Left renal cortex interstitium (tissue), 4 donors: Measurements from ENCODE around the gene MYO18B. TPM values are rescaled to one million over a fixed set of nuclear protein-coding genes. Genes with fewer than 3 reads are reported as not detected.

Experiments
- DNase-seq, 4 donors: peaks; one replicate each; pipeline ENCODE4 v3.0.0-alpha.2; 2013; ENCODE audit warnings: low read depth in 4 of 4, low spot score in 2 of 4, missing footprints in 1 of 4
- polyA plus RNA-seq, 4 donors: library from polyadenylated mRNA; unstranded; fragments of 120-200 nt; gene quantifications; one replicate each; pipeline ENCODE4 v1.2.1, GENCODE V29; 2013; ENCODE audit not compliant: insufficient read length in 4 of 4

The MYO18B gene
- polyA plus RNA-seq, 4 donors: 0.03 to 0.25 (median 0.08) TPM

- no peak for DNase-seq
Measured at GRCh38 chr22:25766418-25766817, 24.4 kb downstream of the MYO18B start.

- no peak for DNase-seq
Measured at GRCh38 chr22:25770333-25770732, 28.3 kb downstream of the MYO18B start.

GRCh38 chr22:25772288-25772687 is 30.3 kb downstream of the MYO18B start:
- DNase-seq: no peak

- DNase-seq: no peak
Measured at GRCh38 chr22:25774575-25775026, 32.6 kb downstream of the MYO18B start.

GRCh38 chr22:25775531-25775930 is 33.5 kb downstream of the MYO18B start:
- no peak for DNase-seq

GRCh38 chr22:25777411-25777810 is 35.4 kb downstream of the MYO18B start:
- no peak for DNase-seq

- DNase-seq: no peak
Measured at GRCh38 chr22:25777870-25778269, 35.9 kb downstream of the MYO18B start.

- DNase-seq: no peak
Measured at GRCh38 chr22:25779426-25779825, 37.4 kb downstream of the MYO18B start.

- DNase-seq: no peak
Measured at GRCh38 chr22:25779890-25780289, 37.9 kb downstream of the MYO18B start.

GRCh38 chr22:25780673-25781072 is 38.7 kb downstream of the MYO18B start:
- DNase-seq: no peak

GRCh38 chr22:25781801-25782200 is 39.8 kb downstream of the MYO18B start:
- no peak for DNase-seq

- DNase-seq: no peak
Measured at GRCh38 chr22:25782831-25783230, 40.8 kb downstream of the MYO18B start.

- no peak for DNase-seq
Measured at GRCh38 chr22:25783856-25784255, 41.9 kb downstream of the MYO18B start.

GRCh38 chr22:25786165-25786564 is 44.2 kb downstream of the MYO18B start:
- no peak for DNase-seq

GRCh38 chr22:25791556-25791955 is 49.6 kb downstream of the MYO18B start:
- no peak for DNase-seq

- no peak for DNase-seq
Measured at GRCh38 chr22:25795478-25795877, 53.5 kb downstream of the MYO18B start.

- DNase-seq: peak in 1 of 4 donors; percentile 39
Measured at GRCh38 chr22:25797498-25798290, 55.7 kb downstream of the MYO18B start.

GRCh38 chr22:25800766-25801165 is 58.8 kb downstream of the MYO18B start:
- DNase-seq: no peak

- no peak for DNase-seq
Measured at GRCh38 chr22:25802018-25802417, 60.0 kb downstream of the MYO18B start.

- no peak for DNase-seq
Measured at GRCh38 chr22:25804676-25805075, 62.7 kb downstream of the MYO18B start.

GRCh38 chr22:25806579-25806978 is 64.6 kb downstream of the MYO18B start:
- no peak for DNase-seq

- no peak for DNase-seq
Measured at GRCh38 chr22:25814685-25815084, 72.7 kb downstream of the MYO18B start.

GRCh38 chr22:25815561-25815960 is 73.6 kb downstream of the MYO18B start:
- no peak for DNase-seq
